HepG2 (cell line): Measurements from ENCODE around the gene SMARCAD1. TPM values are rescaled to one million over a fixed set of nuclear protein-coding genes. Genes with fewer than 3 reads are reported as not detected.

ENCODE experiments used
- ATAC-seq: fragments of 200-7000 bp; cut with Tn5 transposase; 3 replicates; pipeline ENCODE4 v1.9.1; 2020; ENCODE audit warnings: mild to moderate bottlenecking, moderate library complexity
- BruUV-seq: library from RNA; stranded (reverse); fragments of 400-500 nt; replicated peaks from 2 replicates; lab custom pipeline; 2021; lab: Mats Ljungman, UMichigan
- CTCF ChIA-PET: fragments of 300-600 bp; formaldehyde crosslinking; extraction: SDS; loops from one replicate; lab custom pipeline; 2021; ENCODE audit warnings: low total read pairs, inconsistent platforms, low intra/inter-chr PET ratio; lab: Yijun Ruan, JAX
- POLR2A ChIA-PET: fragments of 350-600 bp; sonication (Branson Sonifier 250); formaldehyde crosslinking; loops from one replicate; lab custom pipeline; 2020; ENCODE audit warnings: antibody characterized with exemption, inconsistent platforms; lab: Yijun Ruan, JAX
- DNase-seq: peaks from one replicate; pipeline ENCODE4 v3.0.0-alpha.2; 2015; ENCODE audit warnings: low spot score
- FAIRE-seq: peaks from 3 replicates; lab custom pipeline; 2011; peaks lifted over from hg19 to GRCh38; lab: Jason Lieb, UNC
- H2AFZ ChIP-seq: one replicate; pipeline ENCODE4 v1.6.1; 2011; ENCODE audit warnings: low read length, inconsistent platforms
- H3K27ac ChIP-seq: fragments of 300-600 bp; 3 replicates; pipeline ENCODE4 v1.8.0; 2011; ENCODE audit warnings: mixed run types, mild to moderate bottlenecking, mixed read lengths, low read length, inconsistent platforms; ENCODE audit not compliant: insufficient read depth; ENCODE audit errors: extremely low read length
- H3K27me3 ChIP-seq, 2 experiments: fragments of 200-600 bp in 1 of 2; 2 replicates in 1 of 2; 3 replicates in 1 of 2; pipeline versions ENCODE4 v1.6.0 to v1.8.0; 2011; ENCODE audit warnings: low read length in 2 of 2, mild to moderate bottlenecking in 2 of 2, moderate library complexity in 2 of 2, inconsistent platforms in 1 of 2; ENCODE audit not compliant: insufficient read depth in 2 of 2, control insufficient read depth in 1 of 2
- H3K36me3 ChIP-seq, 2 experiments: fragments of 200-600 bp in 1 of 2; replicated peaks in 1 of 2; 2 replicates in 1 of 2; 3 replicates in 1 of 2; pipeline versions ENCODE4 v1.5.1 to v1.8.0; 2011; ENCODE audit warnings: low read length in 2 of 2, inconsistent platforms in 1 of 2; ENCODE audit not compliant: insufficient read depth in 2 of 2, control insufficient read depth in 1 of 2
- H3K4me1 ChIP-seq: 2 replicates; pipeline ENCODE4 v1.5.1; 2012; ENCODE audit warnings: low read length, inconsistent platforms; ENCODE audit not compliant: insufficient read depth
- H3K4me2 ChIP-seq: 2 replicates; pipeline ENCODE4 v1.6.0; 2011; ENCODE audit warnings: low read depth, low read length, inconsistent platforms
- H3K4me3 ChIP-seq, 3 experiments: fragments of 200-600 bp in 1 of 3; sonication (generic), shearing (Covaris generic) in 1 of 3; replicated peaks in 1 of 3; 2 replicates each; pipeline ENCODE4 v1.5.1; 2011 to 2016; ENCODE audit warnings: low read length in 3 of 3, inconsistent platforms in 2 of 3, low read depth in 2 of 3, mild to moderate bottlenecking in 2 of 3, control low read depth in 1 of 3, mixed read lengths in 1 of 3; ENCODE audit not compliant: insufficient read depth in 1 of 3
- H3K79me2 ChIP-seq: one replicate; pipeline ENCODE4 v1.6.1; 2011; ENCODE audit warnings: low read length, inconsistent platforms; ENCODE audit not compliant: insufficient read depth
- H3K9ac ChIP-seq: 2 replicates; pipeline ENCODE4 v1.6.0; 2011; ENCODE audit warnings: mild to moderate bottlenecking, low read depth, low read length, inconsistent platforms; ENCODE audit not compliant: insufficient read depth
- H3K9me3 ChIP-seq: 2 replicates; pipeline ENCODE4 v1.5.1; 2012; ENCODE audit warnings: mild to moderate bottlenecking, low read length
- H4K20me1 ChIP-seq: 2 replicates; pipeline ENCODE4 v1.6.0; 2011; ENCODE audit warnings: inconsistent platforms, mild to moderate bottlenecking, low read length, moderate library complexity; ENCODE audit not compliant: insufficient read depth
- BATF2 ChIP-seq: sonication (generic); formaldehyde crosslinking; IDR thresholded peaks from 2 replicates; pipeline ENCODE4 v1.8.0; 2022; ENCODE audit warnings: mild to moderate bottlenecking, missing genetic modification reagents, moderate library complexity
- CEBPB ChIP-seq: IDR thresholded peaks from 2 replicates; pipeline ENCODE4 v1.6.1; 2011; ENCODE audit warnings: low read depth, low read length, improper control_type of control experiment, borderline replicate concordance
- CEBPG ChIP-seq: IDR thresholded peaks from 2 replicates; pipeline ENCODE4 v1.6.1; 2016
- FOXA3 ChIP-seq: IDR thresholded peaks from 2 replicates; pipeline ENCODE4 v1.6.1; 2016; ENCODE audit warnings: missing genetic modification reagents, missing compliant biosample characterization
- MAFK ChIP-seq, 2 experiments: IDR thresholded peaks in 1 of 2; conservative IDR thresholded peaks in 1 of 2; 2 replicates each; pipeline ENCODE4 v1.6.1; 2011; ENCODE audit warnings: improper control_type of control experiment in 2 of 2, low read length in 2 of 2
- NCOA5 ChIP-seq: sonication (generic); formaldehyde crosslinking; IDR thresholded peaks from 2 replicates; pipeline ENCODE4 v1.4.0; 2020; ENCODE audit warnings: missing genetic modification reagents
- NR2F6 ChIP-seq, 2 experiments: IDR thresholded peaks; 2 replicates each; pipeline ENCODE4 v1.6.1; 2016; ENCODE audit warnings: antibody characterized with exemption in 1 of 2, mild to moderate bottlenecking in 1 of 2
- RAD51 ChIP-seq: fragments of 450-650 bp; IDR thresholded peaks from 2 replicates; pipeline ENCODE4 v1.6.1; 2016; ENCODE audit warnings: borderline replicate concordance
- SMARCE1 ChIP-seq: fragments of 450-650 bp; IDR thresholded peaks from 2 replicates; pipeline ENCODE4 v1.6.1; 2017; ENCODE audit warnings: borderline replicate concordance
- SMC3 ChIP-seq: IDR thresholded peaks from 2 replicates; pipeline ENCODE4 v1.6.1; 2011; ENCODE audit warnings: low read length, improper control_type of control experiment
- SMYD3 ChIP-seq: sonication (generic); formaldehyde crosslinking; IDR thresholded peaks from 2 replicates; pipeline ENCODE4 v1.8.1; 2023; ENCODE audit warnings: mild to moderate bottlenecking, missing genetic modification reagents
- TRAFD1 ChIP-seq: sonication (generic); formaldehyde crosslinking; IDR thresholded peaks from 2 replicates; pipeline ENCODE4 v1.5.1; 2020; ENCODE audit warnings: missing genetic modification reagents, mild to moderate bottlenecking, borderline replicate concordance
- ZNF496 ChIP-seq: sonication (generic); formaldehyde crosslinking; IDR thresholded peaks from 2 replicates; pipeline ENCODE4 v1.8.1; 2023; ENCODE audit warnings: mild to moderate bottlenecking, moderate library complexity, missing genetic modification reagents; ENCODE audit not compliant: insufficient replicate concordance
- ZNF7 ChIP-seq: IDR thresholded peaks from 2 replicates; pipeline ENCODE4 v1.6.1; 2016; ENCODE audit warnings: missing biosample characterization, missing genetic modification reagents
- WGBS: methylation state at CpG from one replicate; pipeline ENCODE4 v1.1.6; 2017; ENCODE audit warnings: low lambda C conversion rate; 5-methylcytosine and 5-hydroxymethylcytosine counted together
- in situ Hi-C: cut with HindIII; loops from 2 replicates; pipeline ENCODE4 v1.10.0; 2017; ENCODE audit warnings: low pct_unique_long_range_greater_than_20kb; ENCODE audit not compliant: extremely low pct_ligation_motif_present
- intact Hi-C: fragments of 100-400 bp; cut with micrococcal nuclease; formaldehyde crosslinking; loops from one replicate; pipeline ENCODE4 v1.10.0; 2022; ENCODE audit not compliant: unreplicated experiment
- polyA plus RNA-seq, 8 experiments: library from polyadenylated mRNA; depleted of rRNA in 3 of 8; stranded (reverse) in 7 of 8; unstranded in 1 of 8; fragments of >200 nt; fragmentation: Illumina TruSeq in 4 of 8; extraction: Trizol in 4 of 8; gene quantifications; 2 replicates each; pipeline versions ENCODE4 v1.2.1 to v1.2.3, GENCODE V29; 2011 to 2016; ENCODE audit warnings: low read depth in 4 of 8, missing spikeins in 1 of 8, mixed read lengths in 1 of 8; ENCODE audit not compliant: insufficient read depth in 1 of 8
- total RNA-seq, 5 experiments: library from RNA; depleted of rRNA; stranded (reverse); fragments of >200 nt; fragmentation: Illumina TruSeq; extraction: Trizol; gene quantifications; 2 replicates each; pipeline ENCODE4 v1.2.3, GENCODE V29; 2016; ENCODE audit warnings: low read depth in 1 of 5

SMARCAD1 gene
- total and polyA plus RNA-seq, 2 of the 13 experiments (the other 11 are each of a cell fraction or from before 2014, with no cell fraction given) = 18.2 to 35.9 TPM

GRCh38 chr4:94214703-94215319 is 7.1 kb downstream of the SMARCAD1 start:
- no peak overlapping the region for H3K4me3 ChIP-seq
- BruUV-seq = no TSS peak
- ChIA-PET POLR2A (no interaction called here), CTCF (no interaction called here)
- H2AFZ ChIP-seq = no peak overlapping the region
- no peaks in the 10 kb centered on the region for H4K20me1 ChIP-seq
- in situ Hi-C loops = no loop called here
- H3K27ac ChIP-seq = no peak overlapping the region
- no peaks in the 10 kb centered on the region for H3K9me3 ChIP-seq
- DNase-seq (no peak), FAIRE-seq (no peak), ATAC-seq (no peak)
- H3K79me2 ChIP-seq = peaks cover 36% of the 10 kb centered on the region
- peak; percentile 9; the same call in 1 of the 2 replicates for TF ChIP-seq SMC3
- TF ChIP-seq CEBPG (CRISPR knock-in tag) = peak; percentile 55
- TF ChIP-seq NCOA5 (CRISPR knock-in tag) = no peak
- no peak for TF ChIP-seq ZNF7 (CRISPR knock-in tag)
- no peak for TF ChIP-seq BATF2 (CRISPR knock-in tag)
- TF ChIP-seq FOXA3 (CRISPR knock-in tag) = no peak
- no peak for TF ChIP-seq TRAFD1 (CRISPR knock-in tag)
- TF ChIP-seq MAFK (conservative IDR thresholded peaks at IDR 0.05 in 1 of 2, IDR thresholded peaks at IDR 0.05 in 1 of 2; ENCODE audit: low read length in 2 of 2) = no peak
- no peak for TF ChIP-seq SMYD3 (CRISPR knock-in tag)
- TF ChIP-seq CEBPB = peak; percentile 95
- TF ChIP-seq RAD51 = no peak
- no peak for TF ChIP-seq NR2F6 (IDR thresholded peaks at IDR 0.05)
- TF ChIP-seq NR2F6 (CRISPR knock-in tag; IDR thresholded peaks at IDR 0.05) = no peak
- no peak for TF ChIP-seq SMARCE1
- TF ChIP-seq ZNF496 (CRISPR knock-in tag) = no peak
- intact Hi-C loops = no loop called here
- no peak overlapping the region for H3K4me2 ChIP-seq
- H3K36me3 ChIP-seq = peaks cover 9 to 67% of the 10 kb centered on the region in 2 experiments
- no peaks in the 10 kb centered on the region for H3K27me3 ChIP-seq
- H3K9ac ChIP-seq = no peak overlapping the region
- 97% methylated on average over 5 of the region's 5 CpGs for WGBS
- H3K4me1 ChIP-seq = peaks cover 20% of the 10 kb centered on the region
